ENCODE results near the gene SMARCC1. TPM values are rescaled to one million over a fixed set of nuclear protein-coding genes. Genes with fewer than 3 reads are reported as not detected.
A peak's percentile ranks its signal among the peaks of the same experiment; 100 is the strongest.

Gene SMARCC1
- total and polyA plus RNA-seq, 5 donors = 7.5 to 30.1 (median 29.0) TPM

DNA sequence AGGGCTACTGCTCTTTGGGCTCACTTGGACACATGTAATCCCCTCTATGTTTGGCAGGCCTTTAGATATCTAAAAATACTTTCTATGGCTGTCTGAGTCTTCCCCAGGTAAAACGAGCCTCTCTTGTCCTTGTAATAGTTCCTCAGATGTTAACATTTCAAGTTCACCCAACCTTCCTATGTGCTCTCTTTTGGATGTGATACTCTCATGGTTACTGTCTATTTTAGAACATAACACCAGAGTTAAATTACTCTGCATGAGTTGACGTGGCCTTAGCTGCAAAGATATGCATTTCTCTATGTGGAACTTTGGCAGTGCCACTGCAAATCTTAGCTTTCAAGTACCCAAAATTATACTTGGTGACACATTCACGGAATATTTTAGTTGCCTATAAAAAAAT is 171.1 kb downstream of the SMARCC1 start:
- intact Hi-C loops (cut with DNase I) = no loop called here
- H3K27me3 ChIP-seq (ENCODE audit: control insufficient read depth, insufficient read depth) = no peaks in the 10 kb centered on the region
- DNase-seq (no peak), ATAC-seq (no peak)
- no peak overlapping the region for H3K4me3 ChIP-seq (ENCODE audit: low read length)
- WGBS = 69% methylated on average over 3 of the region's 3 CpGs
- H3K9me3 ChIP-seq (ENCODE audit: control insufficient read depth, low read length) = no peaks in the 10 kb centered on the region
- peak overlapping the region; percentile 20 for H3K27ac ChIP-seq (ENCODE audit: low read length)
- peaks cover 2% of the 10 kb centered on the region for H3K4me1 ChIP-seq (ENCODE audit: control insufficient read depth, insufficient read depth, low read length)

DNA sequence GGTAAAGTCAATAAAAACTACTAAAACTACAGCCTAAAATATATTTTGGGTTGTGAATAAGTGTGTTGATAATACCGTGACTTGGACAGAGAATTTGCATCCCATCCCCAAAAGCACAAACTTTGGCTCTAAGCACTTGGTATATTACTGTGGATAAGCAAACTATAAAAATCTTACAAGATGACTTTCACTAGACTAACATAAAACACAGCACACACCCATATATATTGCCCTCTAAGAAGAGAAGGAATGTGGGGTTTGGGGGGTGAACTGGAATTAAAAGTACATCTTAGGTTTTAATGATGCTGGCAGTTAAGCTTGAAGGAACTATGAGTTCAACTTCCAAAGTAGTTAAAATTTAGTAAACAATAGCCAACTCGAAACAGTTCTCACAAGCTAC is 174.4 kb downstream of the SMARCC1 start:
- intact Hi-C loops (cut with DNase I) = no loop called here
- Histone ChIP-seq H3K4me3 (ENCODE audit: low read length) (no peak overlapping the region), H3K27me3 (ENCODE audit: control insufficient read depth, insufficient read depth) (no peaks in the 10 kb centered on the region), H3K9me3 (ENCODE audit: control insufficient read depth, low read length) (no peaks in the 10 kb centered on the region), H3K4me1 (ENCODE audit: control insufficient read depth, insufficient read depth, low read length) (peaks cover 3% of the 10 kb centered on the region), H3K27ac (ENCODE audit: low read length) (no peak overlapping the region)
- 80% methylated on average over 2 of the region's 2 CpGs for WGBS
- DNase-seq (no peak), ATAC-seq (no peak)

DNA sequence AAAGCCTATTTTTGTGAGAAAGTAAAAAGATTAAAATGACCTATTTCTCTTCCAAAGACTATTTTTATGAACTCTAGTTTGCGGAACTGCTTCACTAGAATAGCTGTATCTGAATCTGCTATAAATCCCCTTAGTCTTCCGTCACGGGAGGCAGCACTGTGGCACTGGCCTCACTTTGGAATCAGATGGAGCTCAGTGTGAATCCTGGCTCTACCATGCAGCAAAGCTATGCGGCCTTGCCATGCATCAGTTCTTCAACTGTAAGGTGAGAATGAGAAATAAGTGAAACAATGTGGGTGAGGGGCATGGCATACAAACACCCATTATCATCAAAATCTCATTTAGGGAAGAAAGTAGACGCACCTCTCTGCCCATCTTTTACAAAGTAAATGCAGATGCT is 175.5 kb downstream of the SMARCC1 start:
- ATAC-seq (no peak), DNase-seq (no peak)
- H3K27ac ChIP-seq (ENCODE audit: low read length) = no peak overlapping the region
- no peaks in the 10 kb centered on the region for H3K27me3 ChIP-seq (ENCODE audit: control insufficient read depth, insufficient read depth)
- peaks cover 1% of the 10 kb centered on the region for H3K4me1 ChIP-seq (ENCODE audit: control insufficient read depth, insufficient read depth, low read length)
- no peaks in the 10 kb centered on the region for H3K9me3 ChIP-seq (ENCODE audit: control insufficient read depth, low read length)
- intact Hi-C loops (cut with DNase I) = no loop called here
- no peak overlapping the region for H3K4me3 ChIP-seq (ENCODE audit: low read length)
- 91% methylated on average over 5 of the region's 5 CpGs for WGBS

DNA sequence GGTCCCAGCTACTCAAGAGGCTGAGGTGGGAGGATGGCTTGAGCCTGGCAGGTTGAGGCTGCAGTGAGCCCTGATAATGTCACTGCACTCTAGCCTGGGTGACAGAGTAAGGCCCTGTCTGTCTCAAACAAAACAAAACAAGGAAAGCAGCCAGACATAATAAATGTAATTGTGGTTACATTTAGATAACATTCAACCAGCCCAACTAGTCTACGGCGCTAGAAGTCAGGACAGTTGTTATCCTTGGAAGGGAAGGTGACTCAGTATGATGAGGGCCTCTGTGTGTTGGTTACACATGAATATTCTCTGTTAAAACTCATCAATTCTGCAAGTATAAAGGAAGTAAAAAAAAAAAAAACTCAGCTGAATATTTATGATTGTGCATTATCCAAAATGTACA is 176.0 kb downstream of the SMARCC1 start:
- Histone ChIP-seq H3K9me3 (ENCODE audit: control insufficient read depth, low read length) (no peaks in the 10 kb centered on the region), H3K4me1 (ENCODE audit: control insufficient read depth, insufficient read depth, low read length) (peaks cover 1% of the 10 kb centered on the region), H3K27ac (ENCODE audit: low read length) (no peak overlapping the region), H3K4me3 (ENCODE audit: low read length) (no peak overlapping the region), H3K27me3 (ENCODE audit: control insufficient read depth, insufficient read depth) (no peaks in the 10 kb centered on the region)
- DNase-seq (no peak), ATAC-seq (no peak)
- intact Hi-C loops (cut with DNase I) = no loop called here
- 48% methylated on average over 2 of the region's 2 CpGs for WGBS

DNA sequence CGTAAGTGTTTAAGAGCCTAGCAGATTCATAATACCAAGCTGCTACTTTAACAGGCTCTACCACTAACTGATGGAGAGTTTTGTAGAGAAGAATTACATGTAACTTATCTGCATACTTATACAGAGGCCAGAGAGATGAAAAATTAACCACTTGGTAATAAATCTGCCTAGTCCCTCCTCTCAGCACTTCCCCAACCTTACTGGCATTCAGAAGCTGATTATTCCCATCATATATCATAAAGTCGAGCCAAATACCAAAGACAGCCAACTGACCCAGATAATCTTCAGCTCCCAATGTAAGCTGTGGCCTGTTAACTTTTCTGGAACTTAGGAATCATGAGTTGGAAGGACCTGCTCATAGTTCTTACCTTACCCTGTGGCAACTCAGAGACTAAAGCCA is 177.5 kb downstream of the SMARCC1 start:
- 74% methylated on average over 2 of the region's 2 CpGs for WGBS
- H3K27me3 ChIP-seq (ENCODE audit: control insufficient read depth, insufficient read depth) = no peaks in the 10 kb centered on the region
- intact Hi-C loops (cut with DNase I) = no loop called here
- H3K9me3 ChIP-seq (ENCODE audit: control insufficient read depth, low read length) = no peaks in the 10 kb centered on the region
- H3K4me1 ChIP-seq (ENCODE audit: control insufficient read depth, insufficient read depth, low read length) = peaks cover 1% of the 10 kb centered on the region
- ATAC-seq = no peak
- H3K4me3 ChIP-seq (ENCODE audit: low read length) = no peak overlapping the region
- no peak for DNase-seq
- H3K27ac ChIP-seq (ENCODE audit: low read length) = no peak overlapping the region

DNA sequence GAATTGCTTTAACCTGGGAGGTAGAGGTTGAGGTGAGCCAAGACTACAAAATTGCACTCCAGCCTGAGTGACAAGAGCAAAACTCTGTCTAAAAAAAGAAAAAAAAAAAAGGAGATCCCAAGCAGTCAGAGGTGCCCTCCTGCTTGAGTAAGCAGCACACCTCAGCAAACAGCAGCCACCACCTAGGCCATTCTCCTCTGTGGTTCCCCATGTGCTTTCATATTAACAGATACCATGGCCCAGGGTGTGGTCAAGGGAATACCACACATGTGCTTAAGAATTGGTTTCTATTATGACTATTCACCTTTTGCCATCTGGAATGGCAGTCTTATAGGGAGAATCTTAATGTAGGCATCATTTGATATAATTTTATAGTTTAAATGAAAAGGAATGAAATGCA is 178.4 kb downstream of the SMARCC1 start:
- intact Hi-C loops (cut with DNase I) = no loop called here
- ATAC-seq = no peak

DNA sequence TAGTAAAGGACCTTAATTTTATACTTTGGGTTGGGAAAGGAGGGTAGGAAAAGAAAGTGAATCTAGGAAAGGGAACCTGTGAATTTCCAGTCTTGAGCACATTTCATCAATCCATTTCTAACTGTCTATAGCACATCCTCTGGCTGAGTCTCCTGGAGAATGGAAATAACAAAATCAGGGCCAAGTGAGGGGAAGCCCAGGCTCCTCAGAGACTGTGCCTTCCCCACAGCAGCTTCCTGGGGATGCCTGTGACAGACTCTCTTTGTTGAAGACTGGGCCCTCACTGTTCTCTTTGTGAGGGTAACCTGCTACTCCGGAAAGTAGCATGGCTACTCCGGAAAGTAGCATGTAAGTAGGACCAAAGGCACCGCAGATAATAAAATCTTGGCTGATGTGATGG is 180.4 kb downstream of the SMARCC1 start:
- intact Hi-C loops (cut with DNase I) = no loop called here
- H3K4me1 ChIP-seq (ENCODE audit: control insufficient read depth, insufficient read depth, low read length) = peaks cover 1% of the 10 kb centered on the region
- H3K27me3 ChIP-seq (ENCODE audit: control insufficient read depth, insufficient read depth) = no peaks in the 10 kb centered on the region
- H3K27ac ChIP-seq (ENCODE audit: low read length) = no peak overlapping the region
- no peak overlapping the region for H3K4me3 ChIP-seq (ENCODE audit: low read length)
- DNase-seq = no peak
- no peaks in the 10 kb centered on the region for H3K9me3 ChIP-seq (ENCODE audit: control insufficient read depth, low read length)
- 56% methylated on average over 3 of the region's 3 CpGs for WGBS
- ATAC-seq = peak; percentile 26 to 68

More for the DNA sequence above, 178.4 kb downstream of the SMARCC1 start:
- no peaks in the 10 kb centered on the region for H3K9me3 ChIP-seq (ENCODE audit: control insufficient read depth, low read length)
- H3K4me3 ChIP-seq (ENCODE audit: low read length) = no peak overlapping the region
- DNase-seq = no peak
- H3K27me3 ChIP-seq (ENCODE audit: control insufficient read depth, insufficient read depth) = no peaks in the 10 kb centered on the region
- no peak overlapping the region for H3K27ac ChIP-seq (ENCODE audit: low read length)
- H3K4me1 ChIP-seq (ENCODE audit: control insufficient read depth, insufficient read depth, low read length) = peaks cover 1% of the 10 kb centered on the region

DNA sequence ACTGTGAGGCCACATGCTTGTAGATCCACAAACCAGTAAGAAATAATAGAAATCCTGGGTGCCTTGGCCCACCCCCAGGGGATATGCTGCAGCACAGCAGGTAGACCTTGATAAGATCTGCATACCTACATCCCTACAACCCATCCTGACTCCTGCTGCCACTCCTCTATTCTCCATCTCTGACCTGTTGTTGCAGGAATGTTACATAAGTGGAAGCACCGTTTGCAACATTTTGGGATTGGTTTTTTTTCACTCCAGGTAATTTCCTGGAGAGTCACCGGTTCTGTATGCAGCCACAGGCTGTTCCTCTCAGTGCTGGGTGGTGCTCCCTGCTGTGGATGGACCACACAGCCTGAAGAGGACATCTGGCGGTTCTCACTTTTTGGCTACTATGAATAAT is 186.9 kb downstream of the SMARCC1 start:
- ATAC-seq (no peak), DNase-seq (no peak)
- Histone ChIP-seq H3K27ac (ENCODE audit: low read length) (no peak overlapping the region), H3K4me1 (ENCODE audit: control insufficient read depth, insufficient read depth, low read length) (no peaks in the 10 kb centered on the region), H3K9me3 (ENCODE audit: control insufficient read depth, low read length) (no peaks in the 10 kb centered on the region), H3K27me3 (ENCODE audit: control insufficient read depth, insufficient read depth) (no peaks in the 10 kb centered on the region), H3K4me3 (ENCODE audit: low read length) (no peak overlapping the region)
- 79% methylated on average over 3 of the region's 3 CpGs for WGBS
- intact Hi-C loops (cut with DNase I) = no loop called here

DNA sequence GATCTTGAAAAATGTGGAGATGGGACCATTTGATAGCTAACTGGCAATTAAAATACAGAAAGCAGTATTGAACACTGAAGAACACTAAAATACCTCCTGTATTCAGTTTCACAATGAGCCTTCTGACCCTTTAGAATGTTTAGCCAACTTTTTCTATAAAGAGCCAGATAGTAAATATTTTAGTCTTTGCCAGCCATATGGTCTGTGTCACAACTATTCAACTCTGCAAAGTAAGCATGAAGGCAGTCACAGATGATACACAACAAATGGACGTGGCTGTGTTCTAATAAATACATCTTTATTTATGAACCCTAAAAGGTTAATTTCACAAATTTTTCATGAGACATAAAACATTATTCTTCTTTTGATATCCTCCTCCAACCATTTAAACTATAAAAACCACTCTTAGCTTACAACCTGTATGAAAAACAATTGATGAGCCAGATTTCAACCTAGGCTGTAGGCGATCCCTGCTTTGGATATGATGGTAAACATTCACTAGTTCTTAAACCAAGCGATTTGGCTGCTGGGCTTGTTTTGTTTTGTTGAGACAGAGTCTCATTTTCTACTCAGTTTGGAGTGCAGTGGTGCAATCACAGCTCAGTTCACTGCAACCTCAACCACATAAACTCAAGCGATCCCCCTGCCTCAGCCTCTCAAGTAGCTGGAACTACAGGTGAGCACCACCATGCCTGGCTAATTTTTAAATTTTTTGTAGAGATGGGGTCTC is 189.5 kb downstream of the SMARCC1 start:
- Histone ChIP-seq H3K27me3 (ENCODE audit: control insufficient read depth, insufficient read depth) (no peaks in the 10 kb centered on the region), H3K27ac (ENCODE audit: low read length) (no peak overlapping the region), H3K9me3 (ENCODE audit: control insufficient read depth, low read length) (no peaks in the 10 kb centered on the region), H3K4me3 (ENCODE audit: low read length) (no peak overlapping the region), H3K4me1 (ENCODE audit: control insufficient read depth, insufficient read depth, low read length) (no peaks in the 10 kb centered on the region)
- 87% methylated on average over 4 of the region's 4 CpGs for WGBS
- intact Hi-C loops (cut with DNase I) = no loop called here
- ATAC-seq (no peak), DNase-seq (no peak)

DNA sequence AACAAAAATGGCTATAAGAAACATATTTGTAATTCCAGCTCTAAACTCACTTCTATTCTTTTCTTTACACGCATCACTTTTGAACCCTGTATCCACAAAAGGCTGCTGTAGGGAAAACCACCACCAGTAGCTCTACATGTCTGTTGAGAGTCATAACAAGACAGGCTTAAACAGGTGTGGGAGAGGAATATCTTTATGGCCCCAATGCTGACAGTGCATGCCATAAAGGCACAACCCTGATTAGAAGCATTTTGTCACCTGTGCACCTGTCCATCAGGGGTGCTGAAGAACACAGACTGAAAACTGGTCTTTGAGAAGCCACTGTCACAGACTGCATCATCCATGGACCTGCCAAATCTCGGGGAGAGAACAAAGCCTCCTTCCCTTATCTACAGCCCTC is 191.5 kb downstream of the SMARCC1 start:
- Histone ChIP-seq H3K4me3 (ENCODE audit: low read length) (no peak overlapping the region), H3K4me1 (ENCODE audit: control insufficient read depth, insufficient read depth, low read length) (no peaks in the 10 kb centered on the region), H3K27me3 (ENCODE audit: control insufficient read depth, insufficient read depth) (no peaks in the 10 kb centered on the region), H3K27ac (ENCODE audit: low read length) (no peak overlapping the region), H3K9me3 (ENCODE audit: control insufficient read depth, low read length) (no peaks in the 10 kb centered on the region)
- ATAC-seq = no peak
- 82% methylated on average over 2 of the region's 2 CpGs for WGBS
- intact Hi-C loops (cut with DNase I) = no loop called here
- DNase-seq = no peak

DNA sequence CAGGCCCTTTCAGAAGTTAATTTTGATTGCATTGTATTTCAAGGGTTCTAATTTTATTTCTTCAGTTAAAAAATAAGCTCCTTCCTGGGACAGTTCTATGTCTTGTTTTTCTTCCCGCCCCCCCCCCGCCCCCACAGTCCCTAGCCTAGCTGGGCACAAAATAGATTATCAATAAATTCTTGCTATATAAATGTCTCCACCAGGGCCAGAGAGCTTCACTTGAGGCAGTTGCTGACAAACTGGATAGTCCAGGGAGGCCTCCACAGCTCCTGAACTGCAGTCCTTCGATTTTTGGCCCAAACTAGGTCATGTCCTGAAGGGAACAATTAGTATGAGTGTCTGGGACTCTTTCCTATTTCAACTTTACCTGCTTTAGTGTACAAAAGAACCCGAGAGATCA is 193.1 kb downstream of the SMARCC1 start:
- no peak overlapping the region for H3K27ac ChIP-seq (ENCODE audit: low read length)
- DNase-seq = no peak
- ATAC-seq = no peak
- no peaks in the 10 kb centered on the region for H3K4me1 ChIP-seq (ENCODE audit: control insufficient read depth, insufficient read depth, low read length)
- no peaks in the 10 kb centered on the region for H3K27me3 ChIP-seq (ENCODE audit: control insufficient read depth, insufficient read depth)
- H3K4me3 ChIP-seq (ENCODE audit: low read length) = no peak overlapping the region
- WGBS = 99% methylated on average over 4 of the region's 4 CpGs
- no peaks in the 10 kb centered on the region for H3K9me3 ChIP-seq (ENCODE audit: control insufficient read depth, low read length)
- intact Hi-C loops (cut with DNase I) = no loop called here

DNA sequence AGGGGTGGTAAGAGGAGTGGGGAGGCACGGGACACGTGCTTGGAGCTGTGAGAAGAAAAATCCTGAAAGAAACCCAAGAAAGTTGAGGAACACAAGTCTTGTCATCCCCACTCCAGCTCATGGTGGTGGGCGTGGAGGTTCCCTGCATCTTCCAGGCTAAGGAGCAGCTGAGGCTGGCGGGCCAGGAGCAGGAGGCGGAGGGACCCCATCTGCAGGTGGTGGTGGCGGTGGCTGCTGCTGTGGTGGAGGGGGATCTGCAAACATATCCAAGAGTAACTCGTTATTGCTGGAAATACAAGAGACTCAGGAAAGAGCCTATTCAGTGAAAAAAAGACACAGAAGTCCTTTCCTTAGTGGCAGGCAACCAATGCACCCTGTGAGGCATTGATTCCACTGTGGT is 193.6 kb downstream of the SMARCC1 start:
- DNase-seq = no peak
- no peaks in the 10 kb centered on the region for H3K4me1 ChIP-seq (ENCODE audit: control insufficient read depth, insufficient read depth, low read length)
- no peak overlapping the region for H3K27ac ChIP-seq (ENCODE audit: low read length)
- no peak overlapping the region for H3K4me3 ChIP-seq (ENCODE audit: low read length)
- H3K27me3 ChIP-seq (ENCODE audit: control insufficient read depth, insufficient read depth) = no peaks in the 10 kb centered on the region
- intact Hi-C loops (cut with DNase I) = no loop called here
- ATAC-seq = no peak
- WGBS = 91% methylated on average over 7 of the region's 7 CpGs
- no peaks in the 10 kb centered on the region for H3K9me3 ChIP-seq (ENCODE audit: control insufficient read depth, low read length)

Measured in right cardiac atrium (tissue), 5 donors.